Liver (tissue), 3 donors: Measurements from ENCODE around the gene POLDIP2.
A peak's percentile ranks its signal among the peaks of the same experiment; 100 is the strongest.

ENCODE experiments used
- EGR1 ChIP-seq, 2 donors: IDR thresholded peaks; 2 replicates each; pipeline ENCODE4 v1.6.1; 2016 to 2018; ENCODE audit warnings: antibody characterized with exemption in 2 of 2, low read depth in 2 of 2
- SP1 ChIP-seq: IDR thresholded peaks from 2 replicates; pipeline ENCODE4 v1.6.1; 2018; ENCODE audit warnings: antibody characterized with exemption, mild to moderate bottlenecking
- YY1 ChIP-seq: IDR thresholded peaks from 2 replicates; pipeline ENCODE4 v1.6.1; 2016; ENCODE audit warnings: antibody characterized with exemption, mild to moderate bottlenecking
- TF ChIP-seq, protein P1 (sequence below): fragments of 150-350 bp; IDR thresholded peaks from 2 replicates; pipeline ENCODE4 v1.5.1; 2017; ENCODE audit warnings: improper control_type of control experiment, low read depth, low read length; ENCODE audit not compliant: missing input control
- donor health status: healthy.
- donor health status: healthy.

GRCh38 chr17:28318759-28319597 is 38.3 kb downstream of the POLDIP2 start, which contains the start of gene TMEM97:
- TF ChIP-seq YY1 (peak; percentile 92), EGR1 (IDR thresholded peaks at IDR 0.05; ENCODE audit: low read depth in 2 of 2) (no peak), SP1 (peak; percentile 88)
- TF ChIP-seq, protein P1, sequence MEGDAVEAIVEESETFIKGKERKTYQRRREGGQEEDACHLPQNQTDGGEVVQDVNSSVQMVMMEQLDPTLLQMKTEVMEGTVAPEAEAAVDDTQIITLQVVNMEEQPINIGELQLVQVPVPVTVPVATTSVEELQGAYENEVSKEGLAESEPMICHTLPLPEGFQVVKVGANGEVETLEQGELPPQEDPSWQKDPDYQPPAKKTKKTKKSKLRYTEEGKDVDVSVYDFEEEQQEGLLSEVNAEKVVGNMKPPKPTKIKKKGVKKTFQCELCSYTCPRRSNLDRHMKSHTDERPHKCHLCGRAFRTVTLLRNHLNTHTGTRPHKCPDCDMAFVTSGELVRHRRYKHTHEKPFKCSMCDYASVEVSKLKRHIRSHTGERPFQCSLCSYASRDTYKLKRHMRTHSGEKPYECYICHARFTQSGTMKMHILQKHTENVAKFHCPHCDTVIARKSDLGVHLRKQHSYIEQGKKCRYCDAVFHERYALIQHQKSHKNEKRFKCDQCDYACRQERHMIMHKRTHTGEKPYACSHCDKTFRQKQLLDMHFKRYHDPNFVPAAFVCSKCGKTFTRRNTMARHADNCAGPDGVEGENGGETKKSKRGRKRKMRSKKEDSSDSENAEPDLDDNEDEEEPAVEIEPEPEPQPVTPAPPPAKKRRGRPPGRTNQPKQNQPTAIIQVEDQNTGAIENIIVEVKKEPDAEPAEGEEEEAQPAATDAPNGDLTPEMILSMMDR, result peak; percentile 6
